ENCODE results near the gene RORB.
"Not testable (repeated sequence)": the region's sequence is repeated elsewhere in the genome, so short reads cannot be mapped to it uniquely, and the experiment has no call there.

Gene RORB

GRCh38 chr9:74517188-74517587 lies 20.1 kb downstream of the RORB start:
- DNase-seq, result no peak

- DNase-seq, result no peak
Observed at GRCh38 chr9:74519419-74519818, 22.3 kb downstream of the RORB start.

- no peak for DNase-seq
Observed at GRCh38 chr9:74521009-74521408, 23.9 kb downstream of the RORB start.

- no peak for DNase-seq
Observed at GRCh38 chr9:74524289-74524688, 27.2 kb downstream of the RORB start.

GRCh38 chr9:74526215-74526614 lies 29.1 kb downstream of the RORB start:
- no peak for DNase-seq

- DNase-seq, result no peak
Observed at GRCh38 chr9:74527718-74528117, 30.6 kb downstream of the RORB start.

GRCh38 chr9:74528207-74528606 lies 31.1 kb downstream of the RORB start:
- no peak for DNase-seq

- not testable (repeated sequence) for DNase-seq
Observed at GRCh38 chr9:74530458-74530857, 33.3 kb downstream of the RORB start.

- DNase-seq, result no peak
Observed at GRCh38 chr9:74533253-74533652, 36.1 kb downstream of the RORB start.

GRCh38 chr9:74534841-74535240 lies 37.7 kb downstream of the RORB start:
- DNase-seq, result no peak

- no peak for DNase-seq
Observed at GRCh38 chr9:74543145-74543544, 46.0 kb downstream of the RORB start.

- no peak for DNase-seq
Observed at GRCh38 chr9:74551266-74551665, 54.1 kb downstream of the RORB start.

- peak; percentile 8 for DNase-seq
Observed at GRCh38 chr9:74554751-74555419, 57.8 kb downstream of the RORB start.

- no peak for DNase-seq
Observed at GRCh38 chr9:74555565-74555964, 58.4 kb downstream of the RORB start.

- no peak for DNase-seq
Observed at GRCh38 chr9:74556685-74557084, 59.5 kb downstream of the RORB start.

- no peak for DNase-seq
Observed at GRCh38 chr9:74557571-74557970, 60.4 kb downstream of the RORB start.

- no peak for DNase-seq
Observed at GRCh38 chr9:74562611-74563010, 65.5 kb downstream of the RORB start.

- DNase-seq, result no peak
Observed at GRCh38 chr9:74570879-74571512, 73.9 kb downstream of the RORB start.

GRCh38 chr9:74573640-74574191 lies 76.6 kb downstream of the RORB start:
- no peak for DNase-seq

- no peak for DNase-seq
Observed at GRCh38 chr9:74576176-74576575, 79.0 kb downstream of the RORB start.

GRCh38 chr9:74577956-74578355 lies 80.8 kb downstream of the RORB start:
- DNase-seq, result no peak

GRCh38 chr9:74589576-74589975 lies 92.4 kb downstream of the RORB start:
- no peak for DNase-seq

GRCh38 chr9:74595286-74595685 lies 98.2 kb downstream of the RORB start:
- no peak for DNase-seq

GRCh38 chr9:74598874-74599273 lies 101.7 kb downstream of the RORB start:
- DNase-seq, result no peak
